ENCODE results near the gene CHMP3. TPM values are rescaled to one million over a fixed set of nuclear protein-coding genes. Genes with fewer than 3 reads are reported as not detected.

The CHMP3 gene
- total RNA-seq, 2 donors from 2014 or later: 20.5 to 29.3 TPM

DNA sequence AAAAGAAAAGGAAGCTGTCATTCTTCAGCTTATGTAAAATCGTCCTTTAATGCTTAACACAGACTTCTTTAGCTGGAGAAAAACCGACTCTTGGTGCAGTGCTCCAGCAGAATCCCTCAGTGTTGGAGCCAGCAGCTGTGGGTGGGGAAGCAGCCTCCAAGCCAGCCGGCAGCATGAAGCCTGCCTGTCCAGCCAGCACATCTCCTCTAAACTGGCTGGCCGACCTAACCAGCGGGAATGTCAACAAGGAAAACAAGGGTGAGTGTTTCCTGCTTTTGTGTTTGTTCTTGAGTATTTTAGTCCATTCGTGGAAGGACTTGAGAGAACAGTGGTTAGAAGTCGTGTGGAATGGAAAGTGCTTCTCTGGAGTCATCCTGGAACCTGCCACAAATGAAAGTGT is 83.1 kb downstream of the CHMP3 start:
- Histone ChIP-seq H3K27me3 (ENCODE audit: control insufficient read depth, insufficient read depth, low read length, poor library complexity, severe bottlenecking) (no peaks in the 10 kb centered on the region), H3K27ac (ENCODE audit: low read depth, low read length) (no peak overlapping the region), H3K4me1 (ENCODE audit: control insufficient read depth, insufficient read depth, low read length) (no peaks in the 10 kb centered on the region), H3K36me3 (ENCODE audit: control insufficient read depth, insufficient read depth, low read length) (peaks cover 95% of the 10 kb centered on the region), H3K9me3 (ENCODE audit: control insufficient read depth, low read length) (no peaks in the 10 kb centered on the region), H3K4me3 (ENCODE audit: low read length) (no peak overlapping the region), H3K9ac (ENCODE audit: extremely low read depth, low read length, poor library complexity, severe bottlenecking) (no peak overlapping the region)
- TF ChIP-seq, protein P1, sequence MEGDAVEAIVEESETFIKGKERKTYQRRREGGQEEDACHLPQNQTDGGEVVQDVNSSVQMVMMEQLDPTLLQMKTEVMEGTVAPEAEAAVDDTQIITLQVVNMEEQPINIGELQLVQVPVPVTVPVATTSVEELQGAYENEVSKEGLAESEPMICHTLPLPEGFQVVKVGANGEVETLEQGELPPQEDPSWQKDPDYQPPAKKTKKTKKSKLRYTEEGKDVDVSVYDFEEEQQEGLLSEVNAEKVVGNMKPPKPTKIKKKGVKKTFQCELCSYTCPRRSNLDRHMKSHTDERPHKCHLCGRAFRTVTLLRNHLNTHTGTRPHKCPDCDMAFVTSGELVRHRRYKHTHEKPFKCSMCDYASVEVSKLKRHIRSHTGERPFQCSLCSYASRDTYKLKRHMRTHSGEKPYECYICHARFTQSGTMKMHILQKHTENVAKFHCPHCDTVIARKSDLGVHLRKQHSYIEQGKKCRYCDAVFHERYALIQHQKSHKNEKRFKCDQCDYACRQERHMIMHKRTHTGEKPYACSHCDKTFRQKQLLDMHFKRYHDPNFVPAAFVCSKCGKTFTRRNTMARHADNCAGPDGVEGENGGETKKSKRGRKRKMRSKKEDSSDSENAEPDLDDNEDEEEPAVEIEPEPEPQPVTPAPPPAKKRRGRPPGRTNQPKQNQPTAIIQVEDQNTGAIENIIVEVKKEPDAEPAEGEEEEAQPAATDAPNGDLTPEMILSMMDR (conservative IDR thresholded peaks at IDR 0.05): no peak
- H3K27ac Mint-ChIP-seq: no peak overlapping the region
- no peaks in the 10 kb centered on the region for H3K9me3 Mint-ChIP-seq
- H3K4me1 Mint-ChIP-seq: peaks cover 2% of the 10 kb centered on the region
- DNase-seq: no peak
- no peaks in the 10 kb centered on the region for H3K27me3 Mint-ChIP-seq (ENCODE audit: insufficient read depth)
- H3K4me3 Mint-ChIP-seq: no peak overlapping the region
- H3K36me3 Mint-ChIP-seq (ENCODE audit: low read depth): peaks cover 73% of the 10 kb centered on the region
- WGBS, 2 experiments (ENCODE audit: insufficient coverage in 1 of 2, insufficient read length in 1 of 2): 85 to 91% methylated on average over 6 to 7 of the region's 7 CpGs

- peaks cover 69% of the 10 kb centered on the region for H3K36me3 Mint-ChIP-seq (ENCODE audit: low read depth)
- H3K4me1 ChIP-seq (ENCODE audit: control insufficient read depth, insufficient read depth, low read length): no peaks in the 10 kb centered on the region
- no peak overlapping the region for H3K4me3 Mint-ChIP-seq
- H3K9ac ChIP-seq (ENCODE audit: extremely low read depth, low read length, poor library complexity, severe bottlenecking): no peak overlapping the region
- no peaks in the 10 kb centered on the region for H3K27me3 ChIP-seq (ENCODE audit: control insufficient read depth, insufficient read depth, low read length, poor library complexity, severe bottlenecking)
- TF ChIP-seq, protein P1 (conservative IDR thresholded peaks at IDR 0.05): no peak
- H3K9me3 ChIP-seq (ENCODE audit: control insufficient read depth, low read length): no peaks in the 10 kb centered on the region
- peaks cover 5% of the 10 kb centered on the region for H3K4me1 Mint-ChIP-seq
- DNase-seq: no peak
- H3K36me3 ChIP-seq (ENCODE audit: control insufficient read depth, insufficient read depth, low read length): peaks cover 89% of the 10 kb centered on the region
- no peaks in the 10 kb centered on the region for H3K27me3 Mint-ChIP-seq (ENCODE audit: insufficient read depth)
- H3K4me3 ChIP-seq (ENCODE audit: low read length): no peak overlapping the region
- H3K9me3 Mint-ChIP-seq: no peaks in the 10 kb centered on the region
- H3K27ac ChIP-seq (ENCODE audit: low read depth, low read length): no peak overlapping the region
- peak overlapping the region; percentile 24 for H3K27ac Mint-ChIP-seq
Observed at GRCh38 chr2:86477349-86477748, 85.9 kb downstream of the CHMP3 start.

- TF ChIP-seq, protein P1 (conservative IDR thresholded peaks at IDR 0.05): no peak
- no peaks in the 10 kb centered on the region for H3K27me3 ChIP-seq (ENCODE audit: control insufficient read depth, insufficient read depth, low read length, poor library complexity, severe bottlenecking)
- peaks cover 89% of the 10 kb centered on the region for H3K36me3 ChIP-seq (ENCODE audit: control insufficient read depth, insufficient read depth, low read length)
- H3K4me3 ChIP-seq (ENCODE audit: low read length): no peak overlapping the region
- no peaks in the 10 kb centered on the region for H3K4me1 ChIP-seq (ENCODE audit: control insufficient read depth, insufficient read depth, low read length)
- Mint-ChIP-seq H3K4me1 (peaks cover 4% of the 10 kb centered on the region), H3K27ac (no peak overlapping the region), H3K9me3 (no peaks in the 10 kb centered on the region), H3K4me3 (no peak overlapping the region), H3K36me3 (ENCODE audit: low read depth) (peaks cover 68% of the 10 kb centered on the region), H3K27me3 (ENCODE audit: insufficient read depth) (no peaks in the 10 kb centered on the region)
- no peak for DNase-seq
- 83 to 91% methylated on average over 1 to 3 of the region's 3 CpGs for WGBS, 2 experiments (ENCODE audit: insufficient coverage in 1 of 2, insufficient read length in 1 of 2)
- H3K9me3 ChIP-seq (ENCODE audit: control insufficient read depth, low read length): no peaks in the 10 kb centered on the region
- H3K27ac ChIP-seq (ENCODE audit: low read depth, low read length): no peak overlapping the region
- no peak overlapping the region for H3K9ac ChIP-seq (ENCODE audit: extremely low read depth, low read length, poor library complexity, severe bottlenecking)
Observed at GRCh38 chr2:86476918-86477317, 86.3 kb downstream of the CHMP3 start.

All from endodermal cell (in vitro differentiated cells).